T-cell (primary cell): ENCODE measurements around the gene FHIT. TPM values are rescaled to one million over a fixed set of nuclear protein-coding genes. Genes with fewer than 3 reads are reported as not detected.

Experiments
- ATAC-seq, 4 experiments: fragments of 200-7000 bp in 3 of 4; fragments of 150-1000 bp in 1 of 4; cut with Tn5 transposase; replicated peaks in 1 of 4; 1 replicate in 3 of 4; 2 replicates in 1 of 4; pipeline ENCODE4 v1.10.0; 2021; ENCODE audit warnings: moderate library complexity in 3 of 4, mild to moderate bottlenecking in 2 of 4, moderate number of reproducible peaks in 1 of 4
- CTCF ChIA-PET, 2 donors: fragments of 300-600 bp; sonication (Branson Sonifier 250); formaldehyde crosslinking; loops; one replicate each; lab custom pipeline; 2022; ENCODE audit warnings: antibody characterized with exemption in 2 of 2; lab: Charles Lee
- POLR2A ChIA-PET, 2 donors: fragments of 300-600 bp; sonication (Branson Sonifier 250); formaldehyde crosslinking; loops; one replicate each; lab custom pipeline; 2022; ENCODE audit warnings: antibody characterized with exemption in 2 of 2; lab: Charles Lee
- DNase-seq, 35 experiments: peaks; one replicate each; pipeline versions ENCODE4 v3.0.0 to v3.0.0-alpha.2; 2013 to 2023
- H3K27ac ChIP-seq: one replicate; pipeline ENCODE4 v1.5.1; 2013; ENCODE audit warnings: low read length
- H3K27me3 ChIP-seq, 2 experiments: replicated peaks in 1 of 2; 1 replicate in 1 of 2; 2 replicates in 1 of 2; pipeline versions ENCODE4 v1.6.1 to v1.7.0; 2013; ENCODE audit warnings: low read length in 1 of 2, mixed read lengths in 1 of 2; ENCODE audit not compliant: control insufficient read depth in 2 of 2, insufficient read depth in 2 of 2; ENCODE audit errors: extremely low read depth in 1 of 2
- H3K36me3 ChIP-seq, 2 donors: 1 replicate in 1 of 2; 2 replicates in 1 of 2; pipeline versions ENCODE4 v1.6.1 to v1.7.0; 2013; ENCODE audit warnings: low read length in 1 of 2; ENCODE audit not compliant: control insufficient read depth in 2 of 2, insufficient read depth in 1 of 2; ENCODE audit errors: extremely low read depth in 1 of 2
- H3K4me1 ChIP-seq, 2 experiments: 1 replicate in 1 of 2; 2 replicates in 1 of 2; pipeline versions ENCODE4 v1.6.1 to v1.7.0; 2013; ENCODE audit warnings: low read length in 2 of 2, mixed read lengths in 1 of 2; ENCODE audit not compliant: insufficient read depth in 2 of 2, control insufficient read depth in 1 of 2; ENCODE audit errors: extremely low read depth in 1 of 2
- H3K4me3 ChIP-seq, 2 donors: 1 replicate in 1 of 2; 2 replicates in 1 of 2; pipeline versions ENCODE4 v1.5.1 to v1.7.0; 2013; ENCODE audit warnings: mild to moderate bottlenecking in 2 of 2, low read length in 1 of 2, moderate library complexity in 1 of 2; ENCODE audit not compliant: control insufficient read depth in 1 of 2; ENCODE audit errors: extremely low read depth in 1 of 2
- H3K9me3 ChIP-seq: 2 replicates; pipeline ENCODE4 v1.7.0; 2013
- H3K27ac Mint-ChIP-seq, 2 donors: one replicate each; pipeline ENCODE4 v1.8.0; 2020 to 2021; ENCODE audit warnings: mild to moderate bottlenecking in 2 of 2, mixed read lengths in 2 of 2
- H3K27me3 Mint-ChIP-seq, 2 donors: one replicate each; pipeline ENCODE4 v1.8.0; 2021 to 2022; ENCODE audit warnings: mixed read lengths in 2 of 2
- H3K36me3 Mint-ChIP-seq: one replicate; pipeline ENCODE4 v1.8.0; 2021; ENCODE audit warnings: mixed read lengths
- H3K4me1 Mint-ChIP-seq, 3 donors: one replicate each; pipeline ENCODE4 v1.8.0; 2020 to 2022; ENCODE audit warnings: mixed read lengths in 3 of 3, mild to moderate bottlenecking in 1 of 3
- H3K4me3 Mint-ChIP-seq, 3 donors: one replicate each; pipeline ENCODE4 v1.8.0; 2020 to 2022; ENCODE audit warnings: mild to moderate bottlenecking in 3 of 3, mixed read lengths in 3 of 3, moderate library complexity in 3 of 3
- H3K9me3 Mint-ChIP-seq, 3 donors: one replicate each; pipeline ENCODE4 v1.8.0; 2020 to 2022; ENCODE audit warnings: mixed read lengths in 3 of 3
- WGBS: methylation state at CpG from one replicate; pipeline ENCODE4 v1.1.5; 2013; ENCODE audit warnings: missing lambda C conversion rate; ENCODE audit not compliant: insufficient coverage; 5-methylcytosine and 5-hydroxymethylcytosine counted together
- total RNA-seq, 35 experiments: library from RNA in 6 of 35; stranded (reverse) in 6 of 35; fragments of 120-200 nt in 1 of 35; gene quantifications; one replicate each; pipeline versions ENCODE4 v1.2.1 to v1.2.4 and lab custom pipeline; 2013 to 2026

Gene FHIT
- total RNA-seq, 5 donors from 2014 or later (not counting 1 experiment from before 2014, with no cell fraction given), result 33.1 to 197 (median 78.3) TPM

GRCh38 chr3:59908701-59909100, 1342.6 kb downstream of the FHIT start:
- no peak for ATAC-seq
- H3K36me3 Mint-ChIP-seq, result peaks cover 27% of the 10 kb centered on the region
- 100% methylated on average over 2 of the region's 2 CpGs for WGBS
- H3K4me3 Mint-ChIP-seq, result no peak overlapping the region
- ChIA-PET POLR2A (no interaction called here), CTCF (no interaction called here)
- no peaks in the 10 kb centered on the region for H3K9me3 Mint-ChIP-seq
- Histone ChIP-seq H3K4me1 (no peaks in the 10 kb centered on the region), H3K4me3 (no peak overlapping the region), H3K9me3 (no peaks in the 10 kb centered on the region), H3K27me3 (no peaks in the 10 kb centered on the region), H3K27ac (no peak overlapping the region), H3K36me3 (no peaks in the 10 kb centered on the region)
- DNase-seq, result no peak
- no peaks in the 10 kb centered on the region for H3K27me3 Mint-ChIP-seq
- peaks cover 2 to 31% (median 25%) of the 10 kb centered on the region in 3 donors for H3K4me1 Mint-ChIP-seq
- no peak overlapping the region for H3K27ac Mint-ChIP-seq

- H3K27me3 ChIP-seq, result no peaks in the 10 kb centered on the region
- DNase-seq (no peak), ATAC-seq (no peak)
- Mint-ChIP-seq H3K4me3 (no peak overlapping the region), H3K9me3 (no peaks in the 10 kb centered on the region), H3K4me1 (peaks cover 2 to 31% (median 28%) of the 10 kb centered on the region in 3 donors), H3K36me3 (peaks cover 31% of the 10 kb centered on the region), H3K27me3 (no peaks in the 10 kb centered on the region), H3K27ac (peak overlapping the region in 1 of 2 donors; percentile 11)
- H3K27ac ChIP-seq, result no peak overlapping the region
- H3K36me3 ChIP-seq, result no peaks in the 10 kb centered on the region
- no peaks in the 10 kb centered on the region for H3K4me1 ChIP-seq
- WGBS, result 100% methylated on average over 1 of the region's 2 CpGs
- ChIA-PET CTCF (no interaction called here), POLR2A (no interaction called here)
- no peaks in the 10 kb centered on the region for H3K9me3 ChIP-seq
- H3K4me3 ChIP-seq, result no peak overlapping the region
Observed at GRCh38 chr3:59908280-59908679, 1343.0 kb downstream of the FHIT start.

- H3K4me3 ChIP-seq, result no peak overlapping the region
- H3K4me1 Mint-ChIP-seq, result peaks cover 0 to 36% (median 22%) of the 10 kb centered on the region in 3 donors
- no peak for ATAC-seq
- 71% methylated on average over 2 of the region's 3 CpGs for whole genome bisulfite sequencing
- H3K27me3 ChIP-seq, result no peaks in the 10 kb centered on the region
- no peaks in the 10 kb centered on the region for H3K9me3 ChIP-seq
- H3K36me3 Mint-ChIP-seq, result peaks cover 36% of the 10 kb centered on the region
- peak overlapping the region in 1 of 2 donors; percentile 21 for H3K27ac Mint-ChIP-seq
- H3K4me1 ChIP-seq, result no peaks in the 10 kb centered on the region
- no peak overlapping the region for H3K4me3 Mint-ChIP-seq
- no peak for DNase-seq
- POLR2A ChIA-PET, result interaction anchor here (0.6 to 0.7 kb wide), 6 partner anchors 10 to 486 kb away, joined by 3 to 5 read pairs (median 4); no protein-coding TSS in a partner anchor
- no peak overlapping the region for H3K27ac ChIP-seq
- CTCF ChIA-PET, result interaction anchor here in 1 of 2 donors (0.6 kb wide), 1 partner anchor 363 kb away, joined by 3 read pairs; no protein-coding TSS in a partner anchor
- H3K36me3 ChIP-seq, result no peaks in the 10 kb centered on the region
- H3K9me3 Mint-ChIP-seq, result no peaks in the 10 kb centered on the region
- H3K27me3 Mint-ChIP-seq, result no peaks in the 10 kb centered on the region
Observed at GRCh38 chr3:59904296-59904695, 1347.0 kb downstream of the FHIT start.

- DNase-seq, result no peak
- H3K4me3 ChIP-seq, result no peak overlapping the region
- H3K36me3 Mint-ChIP-seq, result peaks cover 41% of the 10 kb centered on the region
- H3K27me3 ChIP-seq, result no peaks in the 10 kb centered on the region
- H3K27me3 Mint-ChIP-seq, result no peaks in the 10 kb centered on the region
- WGBS, result no CpG with 5 or more reads among the region's 1 CpG
- ChIA-PET POLR2A (interaction anchor here in 1 of 2 donors (0.5 kb wide), 1 partner anchor 28 kb away, joined by 3 read pairs; no protein-coding TSS in a partner anchor), CTCF (no interaction called here)
- H3K4me1 ChIP-seq, result peaks cover 0 to 15% of the 10 kb centered on the region in 2 experiments
- no peaks in the 10 kb centered on the region for H3K9me3 ChIP-seq
- peaks cover 20 to 49% (median 40%) of the 10 kb centered on the region in 3 donors for H3K4me1 Mint-ChIP-seq
- H3K36me3 ChIP-seq, result no peaks in the 10 kb centered on the region
- H3K4me3 Mint-ChIP-seq, result no peak overlapping the region
- ATAC-seq, result no peak
- no peak overlapping the region for H3K27ac ChIP-seq
- no peak overlapping the region for H3K27ac Mint-ChIP-seq
- H3K9me3 Mint-ChIP-seq, result no peaks in the 10 kb centered on the region
Observed at GRCh38 chr3:59899061-59899460, 1352.2 kb downstream of the FHIT start.

GRCh38 chr3:59895972-59896371, 1355.3 kb downstream of the FHIT start:
- peak in 1 of 4 experiments; percentile 53 for ATAC-seq
- Histone ChIP-seq H3K4me1 (peaks cover 0 to 17% of the 10 kb centered on the region in 2 experiments), H3K27me3 (no peaks in the 10 kb centered on the region), H3K36me3 (no peaks in the 10 kb centered on the region), H3K4me3 (no peak overlapping the region), H3K9me3 (no peaks in the 10 kb centered on the region), H3K27ac (no peak overlapping the region)
- CTCF ChIA-PET, result no interaction called here
- Mint-ChIP-seq H3K27me3 (no peaks in the 10 kb centered on the region), H3K4me3 (peak overlapping the region in 1 of 3 donors; percentile 16), H3K36me3 (peaks cover 23% of the 10 kb centered on the region), H3K27ac (peak overlapping the region; percentile 7 to 67), H3K4me1 (peaks cover 20 to 56% (median 42%) of the 10 kb centered on the region in 3 donors), H3K9me3 (no peaks in the 10 kb centered on the region)
- DNase-seq, result no peak
- WGBS, result 80% methylated on average over 1 of the region's 3 CpGs
- POLR2A ChIA-PET, result no interaction called here

GRCh38 chr3:59894425-59895121, 1356.7 kb downstream of the FHIT start:
- Mint-ChIP-seq H3K4me1 (peaks cover 25 to 63% (median 54%) of the 10 kb centered on the region in 3 donors), H3K4me3 (no peak overlapping the region), H3K36me3 (peaks cover 16% of the 10 kb centered on the region), H3K27ac (peak overlapping the region in 1 of 2 donors; percentile 32), H3K9me3 (peaks cover 0 to 3% (median 0%) of the 10 kb centered on the region in 3 donors), H3K27me3 (no peaks in the 10 kb centered on the region)
- H3K27me3 ChIP-seq, result no peaks in the 10 kb centered on the region
- no peak overlapping the region for H3K27ac ChIP-seq
- ChIA-PET POLR2A (no interaction called here), CTCF (no interaction called here)
- H3K36me3 ChIP-seq, result no peaks in the 10 kb centered on the region
- no peaks in the 10 kb centered on the region for H3K9me3 ChIP-seq
- ATAC-seq (no peak), DNase-seq (no peak)
- H3K4me1 ChIP-seq, result peaks cover 0 to 24% of the 10 kb centered on the region in 2 experiments
- 80% methylated on average over 1 of the region's 2 CpGs for WGBS
- H3K4me3 ChIP-seq, result no peak overlapping the region
